HG03064 (cell line): ENCODE data around the gene FPR1.
"Not testable (repeated sequence)": the region's sequence is repeated elsewhere in the genome, so short reads cannot be mapped to it uniquely, and the experiment has no call there.

ENCODE experiments used
- ATAC-seq: cut with Tn5 transposase; IDR thresholded peaks from one replicate; pipeline ENCODE4 v1.9.1; 2021; ENCODE audit warnings: low read depth; ENCODE audit not compliant: unreplicated experiment

FPR1 gene

GRCh38 chr19:51779703-51780102, 28.0 kb upstream of the FPR1 start:
- ATAC-seq: no peak

GRCh38 chr19:51779181-51779580, 27.5 kb upstream of the FPR1 start:
- ATAC-seq: no peak

- no peak for ATAC-seq
Observed at GRCh38 chr19:51777570-51778462, 26.1 kb upstream of the FPR1 start.

- ATAC-seq: not testable (repeated sequence)
Observed at GRCh38 chr19:51776561-51776960, 24.9 kb upstream of the FPR1 start.

GRCh38 chr19:51772977-51773376, 21.3 kb upstream of the FPR1 start:
- ATAC-seq: no peak

GRCh38 chr19:51771376-51772130, 19.9 kb upstream of the FPR1 start:
- ATAC-seq: no peak

GRCh38 chr19:51766461-51766860, 14.8 kb upstream of the FPR1 start:
- ATAC-seq: no peak

GRCh38 chr19:51765086-51765485, 13.4 kb upstream of the FPR1 start:
- no peak for ATAC-seq

GRCh38 chr19:51761696-51762095, 10.0 kb upstream of the FPR1 start:
- ATAC-seq: no peak

GRCh38 chr19:51760697-51761356, 9.1 kb upstream of the FPR1 start, which contains the start of gene FPR2:
TSS of gene FPR2 (plus strand) at chr19:51761180. CDS start at chr19:51768659, 7,479 bp downstream.
- no peak for ATAC-seq

GRCh38 chr19:51755571-51755970, 3.9 kb upstream of the FPR1 start:
- no peak for ATAC-seq

- ATAC-seq: no peak
Observed at GRCh38 chr19:51754770-51755169, 3.1 kb upstream of the FPR1 start.

- ATAC-seq: no peak
Observed at GRCh38 chr19:51754109-51754508, 2.4 kb upstream of the FPR1 start.

- ATAC-seq: no peak
Observed at GRCh38 chr19:51750400-51751094, 1.1 kb downstream of the FPR1 start.

- no peak for ATAC-seq
Observed at GRCh38 chr19:51749979-51750378, 1.7 kb downstream of the FPR1 start.

GRCh38 chr19:51746731-51747130, 4.9 kb downstream of the FPR1 start:
- no peak for ATAC-seq

GRCh38 chr19:51743405-51743804, 8.3 kb downstream of the FPR1 start:
- ATAC-seq: no peak

GRCh38 chr19:51742789-51743188, 8.9 kb downstream of the FPR1 start:
- ATAC-seq: no peak

GRCh38 chr19:51740356-51740755, 11.3 kb downstream of the FPR1 start:
- no peak for ATAC-seq

- no peak for ATAC-seq
Observed at GRCh38 chr19:51739466-51740213, 12.0 kb downstream of the FPR1 start.
